ENCODE results near the gene NIBAN1. TPM values are rescaled to one million over a fixed set of nuclear protein-coding genes. Genes with fewer than 3 reads are reported as not detected.
"Not testable (repeated sequence)": the region's sequence is repeated elsewhere in the genome, so short reads cannot be mapped to it uniquely, and the experiment has no call there.

The NIBAN1 gene
- total RNA-seq, 1 donor from 2014 or later, result 0.63 TPM

DNA sequence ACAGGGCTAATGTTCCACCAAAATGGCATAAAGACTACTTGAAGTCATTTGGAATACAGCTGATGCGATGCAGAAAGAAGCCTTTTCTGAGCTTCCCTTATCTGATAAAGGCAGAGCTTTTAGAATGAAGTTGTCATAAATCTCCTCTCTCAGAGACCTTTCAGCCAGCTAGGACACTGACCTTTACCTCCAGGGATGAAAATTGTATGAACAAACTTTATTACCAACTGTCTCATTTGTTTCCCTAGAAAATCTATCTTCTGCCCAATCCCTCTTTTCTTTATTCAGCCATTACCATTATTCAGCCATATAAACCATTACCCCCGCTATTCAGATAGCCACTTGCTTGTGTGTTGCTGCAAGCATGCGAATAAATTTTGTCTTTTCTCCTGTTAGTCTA lies 41.3 kb upstream of the NIBAN1 start:
- Mint-ChIP-seq H3K4me3 (no peak overlapping the region), H3K27me3 (ENCODE audit: low read depth) (peaks cover 5% of the 10 kb centered on the region), H3K9me3 (no peaks in the 10 kb centered on the region), H3K27ac (ENCODE audit: unreplicated experiment) (no peak overlapping the region), H3K36me3 (ENCODE audit: low read depth) (no peaks in the 10 kb centered on the region), H3K4me1 (peaks cover 4% of the 10 kb centered on the region)
- no peak for DNase-seq (ENCODE audit: low read depth, low spot score)
- TF ChIP-seq, protein P1, sequence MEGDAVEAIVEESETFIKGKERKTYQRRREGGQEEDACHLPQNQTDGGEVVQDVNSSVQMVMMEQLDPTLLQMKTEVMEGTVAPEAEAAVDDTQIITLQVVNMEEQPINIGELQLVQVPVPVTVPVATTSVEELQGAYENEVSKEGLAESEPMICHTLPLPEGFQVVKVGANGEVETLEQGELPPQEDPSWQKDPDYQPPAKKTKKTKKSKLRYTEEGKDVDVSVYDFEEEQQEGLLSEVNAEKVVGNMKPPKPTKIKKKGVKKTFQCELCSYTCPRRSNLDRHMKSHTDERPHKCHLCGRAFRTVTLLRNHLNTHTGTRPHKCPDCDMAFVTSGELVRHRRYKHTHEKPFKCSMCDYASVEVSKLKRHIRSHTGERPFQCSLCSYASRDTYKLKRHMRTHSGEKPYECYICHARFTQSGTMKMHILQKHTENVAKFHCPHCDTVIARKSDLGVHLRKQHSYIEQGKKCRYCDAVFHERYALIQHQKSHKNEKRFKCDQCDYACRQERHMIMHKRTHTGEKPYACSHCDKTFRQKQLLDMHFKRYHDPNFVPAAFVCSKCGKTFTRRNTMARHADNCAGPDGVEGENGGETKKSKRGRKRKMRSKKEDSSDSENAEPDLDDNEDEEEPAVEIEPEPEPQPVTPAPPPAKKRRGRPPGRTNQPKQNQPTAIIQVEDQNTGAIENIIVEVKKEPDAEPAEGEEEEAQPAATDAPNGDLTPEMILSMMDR (conservative IDR thresholded peaks at IDR 0.05), result no peak

- TF ChIP-seq, protein P1 (conservative IDR thresholded peaks at IDR 0.05), result no peak
- H3K27me3 Mint-ChIP-seq (ENCODE audit: low read depth), result peaks cover 5% of the 10 kb centered on the region
These were observed 40.6 kb upstream of the NIBAN1 start for GRCh38 chr1:185014941-185015340.

DNA sequence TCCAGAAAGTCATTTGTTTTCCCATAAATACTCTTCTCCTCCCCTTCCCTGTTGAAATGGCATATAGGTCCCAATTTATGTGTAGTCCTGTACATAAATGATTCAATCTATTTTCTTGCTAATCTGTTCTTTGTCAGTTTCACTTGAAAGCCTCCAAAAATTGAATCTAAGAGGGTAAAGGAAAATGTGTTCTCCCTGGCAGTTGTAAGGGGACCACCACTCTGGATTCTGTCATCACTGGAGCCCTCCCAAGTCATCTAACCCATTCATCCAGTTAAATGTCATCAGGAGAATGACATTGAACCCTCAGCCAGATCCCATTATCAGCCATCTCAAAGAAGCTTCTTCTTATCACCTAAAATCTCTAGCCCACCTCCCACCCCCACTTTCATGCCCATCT lies 36.1 kb upstream of the NIBAN1 start:
- Mint-ChIP-seq H3K9me3 (no peaks in the 10 kb centered on the region), H3K4me1 (peaks cover 4% of the 10 kb centered on the region), H3K36me3 (ENCODE audit: low read depth) (no peaks in the 10 kb centered on the region), H3K27ac (ENCODE audit: unreplicated experiment) (no peak overlapping the region), H3K4me3 (no peak overlapping the region), H3K27me3 (ENCODE audit: low read depth) (peaks cover 5% of the 10 kb centered on the region)
- DNase-seq (ENCODE audit: low read depth, low spot score), result no peak
- TF ChIP-seq, protein P1 (conservative IDR thresholded peaks at IDR 0.05), result no peak

More at GRCh38 chr1:185014941-185015340, 40.6 kb upstream of the NIBAN1 start:
- Mint-ChIP-seq H3K9me3 (no peaks in the 10 kb centered on the region), H3K36me3 (ENCODE audit: low read depth) (no peaks in the 10 kb centered on the region), H3K4me3 (no peak overlapping the region), H3K27ac (ENCODE audit: unreplicated experiment) (no peak overlapping the region), H3K4me1 (peaks cover 4% of the 10 kb centered on the region)
- no peak for DNase-seq (ENCODE audit: low read depth, low spot score)

DNA sequence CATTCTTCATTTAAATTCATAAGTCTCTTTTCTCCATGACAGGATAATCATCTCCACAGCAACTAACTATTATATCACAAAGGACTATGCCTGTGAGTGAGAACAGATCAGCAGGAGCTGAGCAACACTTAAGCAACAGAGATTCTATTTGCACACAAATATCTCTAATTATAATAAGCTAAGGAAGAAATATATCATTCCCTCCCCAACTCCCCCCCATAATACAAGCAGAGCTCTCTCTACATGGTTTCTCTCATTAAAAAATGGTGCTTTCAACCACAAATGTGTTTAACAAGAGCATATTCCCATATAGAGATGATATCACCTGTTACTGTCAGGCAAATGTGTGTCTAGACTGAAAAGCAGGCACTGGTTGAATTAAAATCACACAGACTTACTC lies 34.5 kb upstream of the NIBAN1 start:
- Mint-ChIP-seq H3K27me3 (ENCODE audit: low read depth) (peaks cover 5% of the 10 kb centered on the region), H3K4me3 (no peak overlapping the region), H3K9me3 (no peaks in the 10 kb centered on the region), H3K36me3 (ENCODE audit: low read depth) (no peaks in the 10 kb centered on the region), H3K4me1 (no peaks in the 10 kb centered on the region), H3K27ac (ENCODE audit: unreplicated experiment) (no peak overlapping the region)
- DNase-seq (ENCODE audit: low read depth, low spot score), result no peak
- TF ChIP-seq, protein P1 (conservative IDR thresholded peaks at IDR 0.05), result no peak

GRCh38 chr1:185001312-185001880 lies 27.1 kb upstream of the NIBAN1 start:
- not testable (repeated sequence) for H3K36me3 Mint-ChIP-seq (ENCODE audit: low read depth); H3K27ac Mint-ChIP-seq (ENCODE audit: unreplicated experiment); H3K4me3 Mint-ChIP-seq; H3K27me3 Mint-ChIP-seq (ENCODE audit: low read depth); DNase-seq (ENCODE audit: low read depth, low spot score); H3K4me1 Mint-ChIP-seq
- peaks cover 10% of the 10 kb centered on the region for H3K9me3 Mint-ChIP-seq

DNA sequence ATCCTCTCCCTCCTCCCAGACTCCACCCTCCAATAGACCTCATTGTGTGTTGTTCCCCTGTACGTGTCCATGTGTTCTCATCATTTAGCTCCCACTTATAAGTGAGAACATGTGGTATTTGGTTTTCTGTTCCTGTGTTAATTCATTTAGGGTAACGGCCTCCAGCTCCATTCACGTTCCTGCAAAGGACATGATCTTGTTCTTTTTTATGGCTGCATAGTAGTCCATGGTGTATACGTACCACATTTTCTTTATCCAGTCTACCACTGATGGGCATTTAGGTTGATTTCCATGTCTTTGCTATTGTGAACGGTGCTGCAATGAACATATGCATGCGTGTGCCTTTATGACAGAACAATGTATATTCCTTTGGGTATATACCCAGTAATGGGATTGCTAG lies 25.7 kb upstream of the NIBAN1 start:
- peaks cover 10% of the 10 kb centered on the region for H3K9me3 Mint-ChIP-seq
- H3K4me3 Mint-ChIP-seq; H3K36me3 Mint-ChIP-seq (ENCODE audit: low read depth); H3K27ac Mint-ChIP-seq (ENCODE audit: unreplicated experiment); DNase-seq (ENCODE audit: low read depth, low spot score); H3K27me3 Mint-ChIP-seq (ENCODE audit: low read depth); H3K4me1 Mint-ChIP-seq: not testable (repeated sequence)

Data from neural crest cell (in vitro differentiated cells).